Esophagus squamous epithelium (tissue), 5 donors: Measurements from ENCODE around the gene LYRM1. TPM values are rescaled to one million over a fixed set of nuclear protein-coding genes. Genes with fewer than 3 reads are reported as not detected.
"Not testable (repeated sequence)": the region's sequence is repeated elsewhere in the genome, so short reads cannot be mapped to it uniquely, and the experiment has no call there.

Source experiments
- DNase-seq: peaks from one replicate; lab custom pipeline; 2025; lab: John Stamatoyannopoulos, UW
- H3K27ac ChIP-seq, 4 donors: fragments of 200-600 bp; sonication (generic); one replicate each; pipeline ENCODE4 v1.5.1; 2016 to 2019; ENCODE audit warnings: mild to moderate bottlenecking in 1 of 4
- H3K27me3 ChIP-seq, 4 donors: fragments of 200-600 bp; sonication (generic); 1 replicate in 3 of 4; 2 replicates in 1 of 4; pipeline versions ENCODE4 v1.5.1 to v1.6.0; 2017 to 2021; ENCODE audit warnings: antibody characterized with exemption in 1 of 4
- H3K36me3 ChIP-seq, 3 donors: fragments of 200-600 bp; sonication (generic); one replicate each; pipeline ENCODE4 v1.5.1; 2016 to 2019
- H3K4me1 ChIP-seq, 3 donors: fragments of 200-600 bp; sonication (generic); one replicate each; pipeline ENCODE4 v1.5.1; 2017 to 2019
- H3K4me3 ChIP-seq, 4 donors: fragments of 200-600 bp; sonication (generic); 1 replicate in 3 of 4; 2 replicates in 1 of 4; pipeline ENCODE4 v1.5.1; 2016 to 2019; ENCODE audit warnings: mild to moderate bottlenecking in 2 of 4, moderate library complexity in 1 of 4
- H3K9me3 ChIP-seq, 3 donors: fragments of 200-600 bp; sonication (generic); one replicate each; pipeline ENCODE4 v1.5.1; 2016 to 2019
- POLR2A ChIP-seq, 4 donors: fragments of 450-650 bp; IDR thresholded peaks; one replicate each; pipeline ENCODE4 v1.6.1; 2017; ENCODE audit warnings: antibody characterized with exemption in 4 of 4, mild to moderate bottlenecking in 4 of 4, moderate library complexity in 3 of 4
- WGBS, 2 donors: methylation state at CpG; one replicate each; pipeline ENCODE4 v1.1.5; 2018; 5-methylcytosine and 5-hydroxymethylcytosine counted together
- intact Hi-C: fragments of 100-400 bp; cut with DNase I; formaldehyde crosslinking; loops from one replicate; pipeline ENCODE4 v1.15.0; 2022
- total RNA-seq, 4 donors: library from RNA; depleted of rRNA; stranded (reverse); fragments of >200 nt; gene quantifications; one replicate each; pipeline ENCODE4 v1.1.0, GENCODE V29; 2016
- TF ChIP-seq, protein P1 (sequence below), 6 experiments: fragments of 450-650 bp in 4 of 6; fragments of 200-600 bp in 2 of 6; sonication (generic) in 2 of 6; IDR thresholded peaks; one replicate each; pipeline ENCODE4 v1.5.1; 2016 to 2019; ENCODE audit warnings: antibody characterized with exemption in 6 of 6, mild to moderate bottlenecking in 4 of 6, moderate library complexity in 4 of 6
- donor health status: DM: yes; HTN: yes; CAD: no.

Gene LYRM1
- total RNA-seq, 4 donors from 2014 or later: 21.9 to 37.9 (median 34.3) TPM

DNA sequence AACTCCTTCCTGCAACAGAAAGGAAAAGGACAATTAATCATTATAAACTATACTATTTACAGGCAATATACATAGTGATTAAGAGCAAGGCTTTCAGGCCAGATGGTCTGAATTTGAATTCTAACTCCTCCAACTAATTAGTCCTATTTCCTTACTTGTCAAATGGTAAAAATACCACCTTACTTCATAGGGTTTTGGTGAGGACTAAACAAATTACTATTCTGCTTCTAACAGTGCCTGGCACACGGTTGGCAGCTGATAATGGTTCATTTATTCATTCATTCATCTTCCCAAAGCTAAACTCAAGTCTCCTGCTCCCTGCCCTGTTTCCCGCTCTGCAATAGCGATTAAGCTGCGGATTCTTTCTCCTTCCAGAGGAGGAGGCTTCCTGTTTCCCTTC lies 40.2 kb upstream of the LYRM1 start:
- WGBS, 2 donors: 74 to 84% methylated on average over 4 of the region's 4 CpGs
- no peak for DNase-seq
- intact Hi-C loops: no loop called here
- Histone ChIP-seq H3K4me3 (no peak overlapping the region), H3K27me3 (no peaks in the 10 kb centered on the region), H3K36me3 (peaks cover 4 to 65% (median 10%) of the 10 kb centered on the region in 3 donors), H3K27ac (peak overlapping the region in 1 of 4 donors; percentile 22), H3K9me3 (no peaks in the 10 kb centered on the region), H3K4me1 (peaks cover 0 to 25% (median 9%) of the 10 kb centered on the region in 3 donors)
- TF ChIP-seq, protein P1, sequence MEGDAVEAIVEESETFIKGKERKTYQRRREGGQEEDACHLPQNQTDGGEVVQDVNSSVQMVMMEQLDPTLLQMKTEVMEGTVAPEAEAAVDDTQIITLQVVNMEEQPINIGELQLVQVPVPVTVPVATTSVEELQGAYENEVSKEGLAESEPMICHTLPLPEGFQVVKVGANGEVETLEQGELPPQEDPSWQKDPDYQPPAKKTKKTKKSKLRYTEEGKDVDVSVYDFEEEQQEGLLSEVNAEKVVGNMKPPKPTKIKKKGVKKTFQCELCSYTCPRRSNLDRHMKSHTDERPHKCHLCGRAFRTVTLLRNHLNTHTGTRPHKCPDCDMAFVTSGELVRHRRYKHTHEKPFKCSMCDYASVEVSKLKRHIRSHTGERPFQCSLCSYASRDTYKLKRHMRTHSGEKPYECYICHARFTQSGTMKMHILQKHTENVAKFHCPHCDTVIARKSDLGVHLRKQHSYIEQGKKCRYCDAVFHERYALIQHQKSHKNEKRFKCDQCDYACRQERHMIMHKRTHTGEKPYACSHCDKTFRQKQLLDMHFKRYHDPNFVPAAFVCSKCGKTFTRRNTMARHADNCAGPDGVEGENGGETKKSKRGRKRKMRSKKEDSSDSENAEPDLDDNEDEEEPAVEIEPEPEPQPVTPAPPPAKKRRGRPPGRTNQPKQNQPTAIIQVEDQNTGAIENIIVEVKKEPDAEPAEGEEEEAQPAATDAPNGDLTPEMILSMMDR (IDR thresholded peaks at IDR 0.05): no peak
- TF ChIP-seq POLR2A (IDR thresholded peaks at IDR 0.05): no peak

DNA sequence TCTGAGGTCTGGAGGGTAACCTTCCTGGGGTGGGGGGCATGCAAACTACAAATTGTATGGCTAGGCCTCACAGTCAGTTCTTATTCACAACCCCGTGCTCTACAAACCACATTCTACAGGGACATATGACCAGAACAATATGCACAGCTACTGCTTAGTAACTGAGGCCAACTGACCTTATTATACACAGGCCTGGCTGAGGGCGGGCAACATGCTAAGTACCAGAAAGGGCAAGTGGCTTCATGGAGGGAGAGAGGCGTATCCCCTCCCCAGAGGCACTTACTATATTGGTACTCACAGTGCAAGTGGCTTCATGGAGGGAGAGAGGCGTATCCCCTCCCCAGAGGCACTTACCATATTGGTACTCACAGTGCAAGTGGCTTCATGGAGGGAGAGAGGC lies 39.6 kb upstream of the LYRM1 start:
- 57% methylated on average over 1 of the region's 4 CpGs; no CpG with 5 or more reads in 1 of the 2 donors for WGBS, 2 donors
- H3K9me3 ChIP-seq, H3K4me3 ChIP-seq, H3K27me3 ChIP-seq, intact Hi-C loops, DNase-seq: not testable (repeated sequence)
- Histone ChIP-seq H3K4me1 (peaks cover 5 to 31% (median 15%) of the 10 kb centered on the region in 3 donors), H3K27ac (peak overlapping the region in 1 of 4 donors; percentile 45), H3K36me3 (peaks cover 4 to 59% (median 10%) of the 10 kb centered on the region in 3 donors)

DNA sequence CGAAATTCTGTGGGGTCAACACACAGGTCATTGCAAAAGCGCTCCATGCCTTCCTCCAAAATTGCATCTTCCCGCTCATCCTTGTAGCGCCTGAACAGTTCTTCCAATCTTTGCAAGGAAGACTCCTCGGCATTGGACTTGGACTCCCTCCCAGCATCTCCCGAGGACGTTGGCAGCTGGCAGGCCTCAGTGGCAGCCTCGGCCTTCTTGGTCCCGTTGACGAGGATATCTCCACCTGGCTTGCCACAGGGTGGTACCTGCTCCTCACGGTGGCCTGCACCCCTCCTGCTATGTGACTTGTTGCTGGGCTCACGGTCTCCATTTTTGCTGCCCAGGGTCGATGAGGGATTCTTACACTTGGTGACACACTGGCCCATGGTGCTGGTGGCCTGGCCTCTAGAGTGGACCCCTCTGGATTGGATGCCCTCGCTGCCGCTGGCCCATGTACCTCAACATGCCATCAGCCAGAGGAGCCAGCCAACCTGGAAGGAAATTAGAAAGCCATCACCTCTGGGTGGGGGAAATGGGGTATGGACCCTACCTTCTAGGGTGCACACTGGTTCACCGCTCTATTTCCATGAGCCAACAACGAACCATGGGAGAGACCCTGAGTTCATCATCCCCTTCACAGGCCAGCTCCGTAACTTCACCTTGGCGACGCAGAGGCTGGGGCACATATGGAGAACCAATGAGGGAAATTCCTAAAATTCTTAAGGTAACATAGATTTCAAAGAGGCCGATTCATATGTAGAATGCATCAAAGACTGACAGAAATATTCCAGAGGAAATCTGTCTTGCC lies 38.2 kb upstream of the LYRM1 start:
- Histone ChIP-seq H3K27me3 (no peaks in the 10 kb centered on the region), H3K36me3 (peaks cover 4 to 46% (median 10%) of the 10 kb centered on the region in 3 donors), H3K4me3 (no peak overlapping the region), H3K27ac (no peak overlapping the region), H3K9me3 (no peaks in the 10 kb centered on the region), H3K4me1 (peaks cover 19 to 45% (median 28%) of the 10 kb centered on the region in 3 donors)
- WGBS, 2 donors: 93 to 94% methylated on average over 11 to 16 of the region's 21 CpGs
- DNase-seq: no peak
- no peak for TF ChIP-seq POLR2A (IDR thresholded peaks at IDR 0.05)
- TF ChIP-seq, protein P1 (IDR thresholded peaks at IDR 0.05): no peak
- intact Hi-C loops: no loop called here

DNA sequence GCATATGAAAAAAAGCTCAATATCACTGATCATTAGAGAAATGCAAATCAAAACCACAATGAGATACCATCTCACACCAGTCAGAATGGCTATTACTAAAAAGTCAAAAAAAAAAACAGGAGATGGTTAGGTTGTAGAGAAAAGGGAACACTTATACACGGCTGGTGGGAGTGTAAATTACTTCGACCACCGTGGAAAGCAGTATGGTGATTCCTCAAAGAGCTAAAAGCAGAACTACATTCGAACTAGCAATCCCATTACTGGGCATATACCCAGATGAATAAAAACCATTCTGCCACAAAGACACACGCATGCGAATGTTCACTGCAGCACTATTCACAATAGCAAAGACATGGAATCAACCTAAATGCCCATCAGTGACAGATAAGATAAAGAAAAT lies 36.2 kb upstream of the LYRM1 start:
- intact Hi-C loops, H3K27me3 ChIP-seq, H3K4me3 ChIP-seq, DNase-seq, H3K9me3 ChIP-seq: not testable (repeated sequence)
- Histone ChIP-seq H3K4me1 (peaks cover 29 to 65% (median 48%) of the 10 kb centered on the region in 3 donors), H3K36me3 (peaks cover 4 to 33% (median 10%) of the 10 kb centered on the region in 3 donors), H3K27ac (peak overlapping the region in 1 of 4 donors; percentile 88)
- 80 to 88% methylated on average over 6 of the region's 6 CpGs for WGBS, 2 donors

DNA sequence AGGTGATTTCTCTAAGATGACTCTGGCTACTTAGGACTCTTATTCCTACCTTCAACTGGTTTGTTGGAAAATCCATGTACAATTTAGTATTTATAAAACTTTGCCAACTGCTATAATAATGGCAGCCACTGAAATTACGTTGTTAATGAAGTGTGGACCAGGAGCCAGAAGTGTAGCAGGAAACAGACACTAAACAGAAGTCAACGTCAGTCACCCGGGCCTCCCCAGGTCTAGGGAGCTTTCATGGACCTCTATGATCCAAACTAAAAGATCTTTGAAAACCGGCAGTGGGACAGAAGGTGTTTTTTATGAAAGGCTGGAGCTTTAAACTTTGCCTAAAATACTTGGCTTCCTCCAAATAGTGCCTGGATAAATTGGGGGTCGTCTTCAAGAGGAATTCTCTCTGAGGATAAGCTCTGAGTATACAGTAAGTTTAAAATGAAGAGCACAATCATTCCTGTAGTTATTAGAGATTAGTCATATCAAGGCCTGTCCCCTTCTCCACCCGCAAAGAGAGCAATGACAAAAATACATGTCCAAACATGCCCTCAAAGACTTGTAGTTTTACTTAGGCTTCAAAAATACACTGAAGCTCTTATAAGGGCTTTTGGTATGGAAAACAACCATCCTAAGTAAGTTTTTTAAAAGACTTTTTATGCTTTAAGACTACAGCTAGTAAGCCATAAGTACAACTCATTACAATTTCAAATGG lies 35.0 kb upstream of the LYRM1 start:
- peaks cover 4 to 21% (median 7%) of the 10 kb centered on the region in 3 donors for H3K36me3 ChIP-seq
- intact Hi-C loops: no loop called here
- no peaks in the 10 kb centered on the region for H3K27me3 ChIP-seq
- WGBS, 2 donors: 22 to 23% methylated on average over 6 of the region's 6 CpGs
- DNase-seq: no peak
- peak overlapping the region; percentile 79 to 89 (median 86) for H3K27ac ChIP-seq
- H3K4me3 ChIP-seq: no peak overlapping the region
- TF ChIP-seq POLR2A (IDR thresholded peaks at IDR 0.05): no peak
- TF ChIP-seq, protein P1 (IDR thresholded peaks at IDR 0.05): no peak
- H3K4me1 ChIP-seq: peaks cover 29 to 67% (median 52%) of the 10 kb centered on the region in 3 donors
- H3K9me3 ChIP-seq: no peaks in the 10 kb centered on the region
